Non-pigmented ciliary epithelial cell (primary cell): ENCODE measurements around the gene KRT81.
"Not testable (repeated sequence)": the region's sequence is repeated elsewhere in the genome, so short reads cannot be mapped to it uniquely, and the experiment has no call there.

Experiments used
- DNase-seq: peaks from one replicate; pipeline ENCODE4 v3.0.0-alpha.2; 2010; ENCODE audit warnings: low read depth

Gene KRT81

GRCh38 chr12:52241205-52241842 lies 50.0 kb downstream of the KRT81 start:
- no peak for DNase-seq

- not testable (repeated sequence) for DNase-seq
These were observed 51.1 kb downstream of the KRT81 start for GRCh38 chr12:52240247-52240646.

GRCh38 chr12:52239767-52240166 lies 51.6 kb downstream of the KRT81 start:
- no peak for DNase-seq

GRCh38 chr12:52238916-52239646 lies 52.3 kb downstream of the KRT81 start:
- no peak for DNase-seq

- no peak for DNase-seq
These were observed 53.0 kb downstream of the KRT81 start for GRCh38 chr12:52238207-52238840.

GRCh38 chr12:52236386-52237050 lies 54.8 kb downstream of the KRT81 start:
- DNase-seq, result no peak
